Activated CD8-positive, alpha-beta memory T cell treated with anti-CD3 and anti-CD28 coated beads, Interleukin-2, amount 50 U/mL, for 24 hours (primary cell): Measurements from ENCODE around the gene ANK2.
"Not testable (repeated sequence)": the region's sequence is repeated elsewhere in the genome, so short reads cannot be mapped to it uniquely, and the experiment has no call there.

Experiments used
- DNase-seq: peaks from one replicate; pipeline ENCODE4 v3.0.0-alpha.2; 2020; ENCODE audit errors: extremely low read depth

The ANK2 gene

DNA sequence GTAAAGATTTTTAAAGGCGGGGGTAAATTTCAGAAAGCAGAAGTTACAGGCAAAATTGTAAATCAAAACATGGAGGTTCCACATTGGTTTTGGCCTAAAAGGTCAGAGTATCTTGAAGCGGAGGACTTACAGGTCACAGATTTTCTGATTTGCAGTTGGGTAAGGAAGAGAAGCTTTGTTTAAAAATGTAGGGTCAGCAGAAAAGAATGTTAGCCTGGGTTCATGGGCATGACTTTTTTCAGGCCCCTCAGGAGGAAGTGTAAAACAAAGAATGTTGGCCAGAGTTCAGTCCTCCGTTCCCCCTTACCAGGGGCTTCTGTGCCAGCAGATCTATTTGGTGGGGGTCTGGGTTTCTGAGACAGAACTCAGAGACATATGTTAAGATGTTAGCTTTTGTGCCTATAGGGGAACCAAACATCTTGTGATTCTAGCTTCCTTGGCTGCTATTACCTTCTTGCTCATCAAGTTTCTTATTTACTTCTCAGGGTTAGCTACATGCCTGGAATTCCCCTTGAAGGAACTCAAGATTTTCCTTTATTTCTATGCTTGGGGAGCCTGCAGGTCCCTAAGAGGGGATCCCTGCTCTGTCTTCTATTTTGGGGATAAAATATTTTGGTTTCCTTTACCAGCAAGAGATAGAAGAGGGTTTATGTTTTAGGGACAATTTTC lies 160.3 kb downstream of the ANK2 start:
- DNase-seq: no peak

- DNase-seq: no peak
Observed at GRCh38 chr4:113212613-113213012, 163.2 kb downstream of the ANK2 start.

DNA sequence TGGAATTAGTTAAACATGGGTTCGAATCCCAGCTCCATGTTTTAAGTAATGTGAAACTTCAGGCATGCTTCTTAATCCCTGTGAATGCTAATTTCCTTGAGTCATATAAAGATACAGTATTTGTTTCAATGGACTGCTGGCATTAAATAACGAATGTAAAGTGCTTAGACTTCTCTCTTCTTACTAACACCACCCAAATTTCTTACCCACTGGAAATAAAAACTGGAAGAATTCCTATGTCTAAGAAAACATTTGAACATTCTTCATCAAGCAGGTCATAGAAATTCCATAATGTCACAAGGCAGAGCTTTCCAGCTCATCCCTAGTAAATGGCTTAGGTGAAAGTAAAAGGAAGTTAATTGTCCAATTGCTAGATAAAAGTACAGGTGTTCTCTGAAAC lies 172.5 kb downstream of the ANK2 start:
- no peak for DNase-seq

DNA sequence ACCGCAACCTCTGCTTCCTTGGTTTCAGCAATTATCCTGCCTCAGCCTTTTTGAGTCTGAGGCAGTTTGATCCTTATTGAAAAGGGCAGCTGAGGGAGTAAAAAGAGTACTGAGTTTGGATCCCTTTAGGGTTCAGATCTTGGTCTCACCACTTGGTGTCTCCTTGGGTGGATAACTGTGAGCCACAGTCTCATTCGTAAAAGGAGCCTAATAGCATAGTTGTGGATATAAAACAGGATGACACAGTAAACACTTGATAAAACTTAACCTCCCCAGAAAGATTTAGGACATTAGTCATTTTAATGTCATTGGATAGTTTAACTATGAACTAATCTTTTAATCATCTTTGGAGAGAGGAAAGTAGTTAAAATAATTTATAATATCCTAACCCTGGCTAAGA lies 173.0 kb downstream of the ANK2 start:
- no peak for DNase-seq

- no peak for DNase-seq
Observed at GRCh38 chr4:113223001-113223400, 173.5 kb downstream of the ANK2 start.

DNA sequence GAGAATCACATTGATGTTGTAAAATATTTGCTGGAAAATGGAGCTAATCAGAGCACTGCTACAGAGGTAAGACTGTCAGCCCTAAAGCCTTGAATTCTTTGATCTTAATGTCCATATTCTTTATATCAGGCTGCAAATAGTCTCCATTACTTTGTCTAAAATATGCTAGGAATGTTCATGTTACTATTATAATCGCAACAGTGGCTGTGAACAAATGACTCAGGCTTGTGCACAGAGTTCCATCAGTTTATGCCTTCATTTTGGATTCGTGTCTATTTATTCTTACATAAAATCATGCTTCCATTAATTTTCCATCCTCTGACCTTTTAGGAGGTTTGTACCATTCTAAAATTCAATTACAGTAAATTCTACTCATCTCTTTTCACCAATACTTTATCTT lies 182.7 kb downstream of the ANK2 start:
- no peak for DNase-seq

DNA sequence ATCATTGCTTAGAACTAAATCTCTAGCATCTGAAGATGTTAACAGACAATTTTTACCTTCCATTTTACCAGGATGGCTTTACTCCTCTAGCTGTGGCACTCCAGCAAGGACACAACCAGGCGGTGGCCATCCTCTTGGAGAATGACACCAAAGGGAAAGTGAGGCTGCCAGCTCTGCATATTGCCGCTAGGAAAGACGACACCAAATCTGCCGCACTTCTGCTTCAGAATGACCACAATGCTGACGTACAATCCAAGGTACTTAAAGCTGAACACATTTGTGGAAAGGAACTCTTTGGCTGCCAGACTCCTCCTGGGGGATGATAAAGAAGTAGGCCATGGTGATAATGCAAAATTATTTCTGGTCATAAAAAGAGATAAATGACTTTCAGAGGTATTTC lies 187.5 kb downstream of the ANK2 start:
- no peak for DNase-seq

DNA sequence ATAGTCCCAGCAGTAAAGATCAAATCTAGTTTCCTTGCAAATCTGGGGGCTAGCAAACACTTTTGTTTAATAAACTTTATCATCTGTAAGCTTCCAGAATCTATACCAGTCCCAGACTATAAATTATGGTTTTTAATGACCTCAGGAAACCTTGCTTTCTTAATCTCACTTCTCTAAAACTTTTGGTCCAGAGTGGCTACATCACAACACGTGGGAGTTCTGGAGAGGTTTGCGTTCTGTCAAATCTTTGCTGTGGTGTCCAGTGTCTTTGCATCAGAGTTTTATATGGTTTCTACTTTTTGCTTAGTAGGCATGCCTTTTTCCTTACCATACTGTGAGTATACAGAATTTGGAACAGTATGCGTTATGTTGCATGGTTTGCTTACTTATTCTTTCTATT lies 193.9 kb downstream of the ANK2 start:
- no peak for DNase-seq

DNA sequence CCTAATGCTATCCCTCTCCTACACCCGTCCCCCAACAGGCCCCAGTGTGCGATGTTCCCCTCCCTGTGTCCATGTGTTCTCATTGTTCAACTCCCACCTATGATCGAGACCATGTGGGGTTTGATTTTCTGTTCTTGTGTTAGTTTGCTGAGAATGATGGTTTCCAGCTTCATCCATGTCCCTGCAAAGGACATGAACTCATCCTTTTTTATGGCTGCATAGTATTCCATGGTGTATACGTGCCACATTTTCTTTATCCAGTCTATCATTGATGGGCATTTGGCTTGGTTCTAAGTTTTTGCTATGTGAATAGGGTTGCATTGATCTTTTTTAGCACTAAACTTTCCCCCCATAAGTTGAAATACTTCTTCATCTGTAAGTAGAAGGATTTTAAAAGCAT lies 195.3 kb downstream of the ANK2 start:
- not testable (repeated sequence) for DNase-seq

DNA sequence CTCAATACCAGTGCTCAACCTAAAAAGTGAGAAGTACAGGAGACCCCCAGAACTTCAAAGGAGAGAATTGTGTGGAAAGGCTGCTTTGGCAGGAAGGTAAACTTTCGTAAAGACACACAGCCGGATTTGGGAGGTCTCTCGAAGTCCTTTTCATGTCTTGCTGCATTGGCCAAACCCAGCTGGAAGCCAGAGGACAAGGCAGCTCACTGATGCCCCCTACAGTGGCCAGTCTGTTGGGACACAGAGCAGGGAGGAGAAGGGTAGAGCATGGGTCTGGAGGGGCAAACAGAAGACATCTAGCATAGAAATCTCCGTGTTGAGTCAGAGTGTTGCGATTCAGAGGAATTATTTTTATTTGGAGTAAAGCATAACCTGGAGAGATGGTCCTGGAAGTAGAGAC lies 198.9 kb downstream of the ANK2 start:
- no peak for DNase-seq

DNA sequence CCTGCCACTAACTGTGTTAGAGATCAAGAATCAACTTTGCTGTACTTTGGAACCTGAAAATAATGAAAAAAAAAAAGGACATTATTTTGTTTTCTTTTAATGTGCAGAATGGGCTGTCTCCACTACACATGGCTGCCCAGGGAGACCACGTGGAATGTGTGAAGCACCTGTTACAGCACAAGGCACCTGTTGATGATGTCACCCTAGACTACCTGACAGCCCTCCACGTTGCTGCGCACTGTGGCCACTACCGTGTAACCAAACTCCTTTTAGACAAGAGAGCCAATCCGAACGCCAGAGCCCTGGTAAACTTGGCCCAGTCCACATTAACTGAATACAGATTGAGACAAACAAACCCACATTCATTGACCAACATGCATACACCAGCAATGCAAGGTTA lies 206.2 kb downstream of the ANK2 start:
- DNase-seq: no peak

GRCh38 chr4:113256946-113257345 lies 207.5 kb downstream of the ANK2 start:
- DNase-seq: no peak

GRCh38 chr4:113260688-113261087 lies 211.2 kb downstream of the ANK2 start:
- no peak for DNase-seq

GRCh38 chr4:113263274-113263673 lies 213.8 kb downstream of the ANK2 start:
- no peak for DNase-seq

DNA sequence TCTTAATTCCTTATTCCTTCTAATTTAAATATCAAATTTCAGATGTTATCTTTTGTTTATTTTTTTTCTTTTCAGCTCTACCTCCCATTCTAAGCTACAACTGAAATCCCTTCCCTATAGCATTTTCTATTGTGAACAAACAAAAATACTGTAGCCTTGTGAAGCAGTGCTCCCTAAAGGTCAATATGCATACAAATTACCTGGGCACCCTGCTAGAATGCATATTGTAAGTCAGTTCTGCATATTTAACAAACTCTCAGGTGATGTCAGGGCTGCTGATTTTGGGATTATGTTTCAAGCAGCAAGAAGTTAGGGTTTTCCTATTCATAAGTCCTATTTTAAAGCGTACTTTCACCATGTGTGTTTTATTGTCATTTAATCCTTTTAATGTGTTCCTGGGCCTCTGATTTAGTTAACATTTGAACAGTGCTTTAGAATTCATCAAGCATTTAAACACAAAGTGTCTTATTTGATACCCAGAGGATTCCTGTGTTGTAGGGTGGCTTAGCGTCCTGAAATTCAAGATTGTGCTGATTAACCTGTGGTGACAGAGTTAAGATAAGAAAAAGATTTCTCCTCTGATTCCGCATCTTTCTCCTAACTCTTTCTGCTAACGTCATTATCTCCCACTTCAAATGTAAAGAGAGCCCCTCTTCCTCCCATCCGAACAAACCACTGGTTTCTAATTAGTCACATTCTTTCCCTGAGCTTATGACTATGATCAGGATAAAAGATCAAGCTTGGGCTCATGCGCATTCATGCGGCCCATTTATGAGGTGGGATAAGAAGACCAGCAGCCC lies 221.3 kb downstream of the ANK2 start:
- DNase-seq: no peak

- no peak for DNase-seq
Observed at GRCh38 chr4:113272523-113272922, 223.1 kb downstream of the ANK2 start.

GRCh38 chr4:113273721-113274220 lies 224.3 kb downstream of the ANK2 start:
- no peak for DNase-seq

GRCh38 chr4:113276464-113277170 lies 227.2 kb downstream of the ANK2 start:
- no peak for DNase-seq

GRCh38 chr4:113278324-113278934 lies 229.0 kb downstream of the ANK2 start:
- peak; percentile 13 for DNase-seq

DNA sequence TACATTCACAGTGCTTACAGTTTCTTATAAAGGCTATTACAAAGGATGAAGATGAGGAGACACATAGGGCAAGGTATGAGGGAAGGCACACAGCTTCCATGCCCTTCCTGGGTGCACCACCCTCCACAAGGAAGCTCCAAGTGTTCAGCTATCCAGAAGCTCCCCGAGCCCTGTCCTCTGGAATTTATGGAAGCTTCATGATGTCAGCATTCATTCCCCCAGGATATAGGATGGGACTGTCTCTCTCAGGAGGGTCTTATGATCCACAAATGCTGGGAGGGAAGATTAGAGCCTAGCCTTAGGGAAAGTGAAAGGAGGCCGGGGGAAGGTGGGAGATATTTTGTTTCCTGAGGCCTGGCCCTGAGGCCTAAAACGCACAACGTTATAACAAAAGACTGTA lies 236.0 kb downstream of the ANK2 start:
- no peak for DNase-seq

GRCh38 chr4:113288257-113288656 lies 238.8 kb downstream of the ANK2 start:
- no peak for DNase-seq

DNA sequence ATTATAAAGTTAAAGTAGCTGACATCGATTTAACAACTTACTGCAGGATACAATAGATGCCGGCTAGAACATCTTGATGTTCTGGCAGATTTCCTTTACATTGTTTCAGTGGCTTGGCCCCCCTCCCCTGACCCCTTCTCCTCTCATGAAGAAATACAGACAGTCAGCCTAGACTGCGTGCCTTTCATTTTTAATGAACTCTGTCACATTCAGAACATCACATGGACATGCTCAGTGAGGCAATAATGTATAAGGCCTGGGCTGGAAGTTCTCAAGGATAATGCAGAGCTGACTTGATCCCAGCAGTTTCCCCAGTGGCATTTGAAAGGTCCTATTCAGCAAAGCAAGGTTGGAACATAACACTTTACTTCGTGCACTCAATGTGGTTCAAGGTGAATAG lies 239.2 kb downstream of the ANK2 start:
- DNase-seq: no peak
